DOHH2 (cell line): ENCODE data around the gene GPR183.

Experiments
- H3F3A ChIP-seq: fragments of 200-600 bp; sonication (generic), shearing (Covaris generic); 2 replicates; pipeline ENCODE4 v1.6.0; 2016; ENCODE audit warnings: antibody characterized with exemption, mild to moderate bottlenecking; ENCODE audit not compliant: control insufficient read depth, insufficient read depth
- H3K27ac ChIP-seq: fragments of 200-600 bp; sonication (generic); 2 replicates; pipeline ENCODE4 v1.5.1; 2014; ENCODE audit warnings: low read depth, mild to moderate bottlenecking, low read length, moderate library complexity
- H3K27me3 ChIP-seq: fragments of 200-600 bp; sonication (generic); 2 replicates; pipeline ENCODE4 v1.6.1; 2014; ENCODE audit warnings: mild to moderate bottlenecking, low read length, mixed read lengths; ENCODE audit not compliant: control insufficient read depth
- H3K36me3 ChIP-seq: fragments of 200-600 bp; sonication (generic); 2 replicates; pipeline ENCODE4 v1.6.1; 2014; ENCODE audit warnings: mild to moderate bottlenecking, low read length, moderate library complexity, mixed read lengths; ENCODE audit not compliant: control insufficient read depth
- H3K4me1 ChIP-seq: fragments of 200-600 bp; sonication (generic); 2 replicates; pipeline ENCODE4 v1.6.1; 2014; ENCODE audit warnings: mild to moderate bottlenecking, low read length, mixed read lengths; ENCODE audit not compliant: control insufficient read depth
- H3K4me2 ChIP-seq: fragments of 200-600 bp; sonication (generic); 2 replicates; pipeline ENCODE4 v1.6.0; 2014; ENCODE audit warnings: mild to moderate bottlenecking, low read length, moderate library complexity
- H3K4me3 ChIP-seq: fragments of 200-600 bp; sonication (generic); 2 replicates; pipeline ENCODE4 v1.5.1; 2014; ENCODE audit warnings: mild to moderate bottlenecking, low read length, mixed read lengths
- H3K79me2 ChIP-seq: fragments of 200-600 bp; sonication (generic); 2 replicates; pipeline ENCODE4 v1.6.1; 2014; ENCODE audit warnings: mild to moderate bottlenecking, low read length, mixed read lengths; ENCODE audit not compliant: control insufficient read depth
- H3K9me2 ChIP-seq: fragments of 200-600 bp; sonication (generic); replicated peaks from 2 replicates; pipeline ENCODE4 v1.6.1; 2014; ENCODE audit warnings: mild to moderate bottlenecking, low read length, mixed read lengths; ENCODE audit not compliant: control insufficient read depth
- H3K9me3 ChIP-seq: fragments of 200-600 bp; sonication (generic); 2 replicates; pipeline ENCODE4 v1.6.1; 2014; ENCODE audit warnings: antibody characterized with exemption, low read length, mixed read lengths; ENCODE audit not compliant: control insufficient read depth, insufficient read depth
- H4K20me1 ChIP-seq: fragments of 200-600 bp; sonication (generic); 2 replicates; pipeline ENCODE4 v1.6.0; 2014; ENCODE audit warnings: low read depth, mild to moderate bottlenecking, antibody characterized with exemption, low read length, moderate library complexity; ENCODE audit not compliant: control insufficient read depth, insufficient read depth
- CTCF ChIP-seq: fragments of 200-600 bp; sonication (generic); IDR thresholded peaks from one replicate; pipeline ENCODE4 v1.5.1; 2014; ENCODE audit warnings: antibody characterized with exemption, mild to moderate bottlenecking, low read depth, low read length; ENCODE audit not compliant: poor library complexity, severe bottlenecking
- EZH2phosphoT487 ChIP-seq: fragments of 200-600 bp; sonication (generic); IDR thresholded peaks from 2 replicates; pipeline ENCODE4 v1.6.1; 2017; ENCODE audit warnings: borderline replicate concordance, mild to moderate bottlenecking, antibody characterized with exemption, low read length, moderate library complexity, mixed read lengths

Gene GPR183

GRCh38 chr13:99307648-99308339, 595 bp upstream of the GPR183 start:
- TF ChIP-seq CTCF, result no peak
- no peak for TF ChIP-seq EZH2phosphoT487
- Histone ChIP-seq H3K27ac (no peak overlapping the region), H3K4me3 (no peak overlapping the region), H3F3A (0 out of 2 replicates have a peak, but pooled peaks cover 5% of the 10 kb centered on the region), H3K9me2 (no peaks in the 10 kb centered on the region), H3K36me3 (peaks cover 11% of the 10 kb centered on the region), H3K79me2 (0 out of 2 replicates have a peak, but pooled peaks cover 2% of the 10 kb centered on the region), H3K4me2 (peak overlapping the region; percentile 25), H3K27me3 (no peaks in the 10 kb centered on the region), H3K4me1 (peaks cover 28% of the 10 kb centered on the region), H3K9me3 (no peaks in the 10 kb centered on the region), H4K20me1 (peaks cover 17% of the 10 kb centered on the region; the same call in 1 of the 2 replicates)

- Histone ChIP-seq H3K9me3 (no peaks in the 10 kb centered on the region), H3K27me3 (no peaks in the 10 kb centered on the region), H4K20me1 (peaks cover 15% of the 10 kb centered on the region; the same call in 1 of the 2 replicates), H3F3A (0 out of 2 replicates have a peak, but pooled peaks cover 5% of the 10 kb centered on the region), H3K4me3 (no peak overlapping the region), H3K9me2 (no peaks in the 10 kb centered on the region), H3K4me1 (peaks cover 33% of the 10 kb centered on the region), H3K36me3 (peaks cover 11% of the 10 kb centered on the region), H3K27ac (no peak overlapping the region), H3K4me2 (no peak overlapping the region), H3K79me2 (0 out of 2 replicates have a peak, but pooled peaks cover 2% of the 10 kb centered on the region)
- TF ChIP-seq EZH2phosphoT487 (no peak), CTCF (no peak)
Measured at GRCh38 chr13:99305566-99305965, 1.6 kb downstream of the GPR183 start.

GRCh38 chr13:99305158-99305557, 2.0 kb downstream of the GPR183 start:
- no peak for TF ChIP-seq CTCF
- no peak for TF ChIP-seq EZH2phosphoT487
- Histone ChIP-seq H3K36me3 (peaks cover 11% of the 10 kb centered on the region), H3K4me3 (no peak overlapping the region), H3K9me3 (no peaks in the 10 kb centered on the region), H3K27me3 (no peaks in the 10 kb centered on the region), H3K4me2 (no peak overlapping the region), H3K27ac (no peak overlapping the region), H3F3A (0 out of 2 replicates have a peak, but pooled peaks cover 5% of the 10 kb centered on the region), H4K20me1 (peaks cover 15% of the 10 kb centered on the region; the same call in 1 of the 2 replicates), H3K79me2 (0 out of 2 replicates have a peak, but pooled peaks cover 2% of the 10 kb centered on the region), H3K4me1 (peaks cover 33% of the 10 kb centered on the region), H3K9me2 (no peaks in the 10 kb centered on the region)
